Activated naive CD4-positive, alpha-beta T cell treated with anti-CD3 and anti-CD28 coated beads, Interleukin-2, amount 50 U/mL, for 24 hours (primary cell): Measurements from ENCODE around the gene CHST15.
"Not testable (repeated sequence)": the region's sequence is repeated elsewhere in the genome, so short reads cannot be mapped to it uniquely, and the experiment has no call there.

Experiments used
- H3K27ac Mint-ChIP-seq: one replicate; pipeline ENCODE4 v1.8.0; 2021; ENCODE audit warnings: mild to moderate bottlenecking, mixed read lengths
- H3K27me3 Mint-ChIP-seq: one replicate; pipeline ENCODE4 v1.8.0; 2021; ENCODE audit warnings: mixed read lengths
- H3K36me3 Mint-ChIP-seq: one replicate; pipeline ENCODE4 v1.8.0; 2021; ENCODE audit warnings: mixed read lengths
- H3K4me1 Mint-ChIP-seq: one replicate; pipeline ENCODE4 v1.8.0; 2021; ENCODE audit warnings: mixed read lengths
- H3K4me3 Mint-ChIP-seq: one replicate; pipeline ENCODE4 v1.8.0; 2021; ENCODE audit warnings: mild to moderate bottlenecking, mixed read lengths
- H3K9me3 Mint-ChIP-seq: one replicate; pipeline ENCODE4 v1.8.0; 2021; ENCODE audit warnings: mixed read lengths

Gene CHST15

DNA sequence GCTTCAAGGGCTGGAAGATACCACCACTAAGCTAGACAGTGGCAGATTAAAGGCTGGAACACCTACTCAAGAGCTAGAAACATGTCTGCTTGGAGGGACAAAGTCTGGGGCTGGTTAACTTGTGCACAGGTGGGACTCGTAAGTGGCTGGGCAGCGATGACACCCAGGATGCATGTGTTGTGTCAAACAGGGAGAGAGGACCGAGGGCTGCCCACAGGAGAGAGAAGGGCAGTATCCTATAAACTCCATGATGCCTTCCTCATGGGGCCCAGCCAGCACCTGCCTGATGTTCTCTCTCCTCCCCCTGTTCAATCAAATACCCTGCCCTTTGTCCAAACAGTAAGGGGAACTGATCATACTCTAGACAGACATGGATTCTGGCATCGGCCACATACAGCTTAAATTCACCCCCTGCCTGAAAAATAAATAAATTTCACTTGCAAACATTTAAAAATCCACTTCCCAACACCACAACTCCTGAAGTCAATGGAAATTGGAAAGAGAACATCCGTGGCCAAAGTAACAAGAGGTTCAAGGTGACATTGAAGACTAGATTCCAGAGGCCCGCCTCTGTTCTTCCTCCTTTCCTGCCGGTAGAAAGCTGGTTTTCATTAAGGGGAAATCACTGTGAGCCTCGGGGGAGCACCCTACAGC, 50.6 kb downstream of the CHST15 start:
- Mint-ChIP-seq H3K4me3 (no peak overlapping the region), H3K36me3 (no peaks in the 10 kb centered on the region), H3K27me3 (peaks cover 3% of the 10 kb centered on the region), H3K4me1 (no peaks in the 10 kb centered on the region), H3K27ac (no peak overlapping the region), H3K9me3 (peaks cover 4% of the 10 kb centered on the region)

- H3K36me3 Mint-ChIP-seq, result no peaks in the 10 kb centered on the region
- H3K4me1 Mint-ChIP-seq, result no peaks in the 10 kb centered on the region
These were observed 51.5 kb downstream of the CHST15 start for GRCh38 chr10:124041675-124042445.

DNA sequence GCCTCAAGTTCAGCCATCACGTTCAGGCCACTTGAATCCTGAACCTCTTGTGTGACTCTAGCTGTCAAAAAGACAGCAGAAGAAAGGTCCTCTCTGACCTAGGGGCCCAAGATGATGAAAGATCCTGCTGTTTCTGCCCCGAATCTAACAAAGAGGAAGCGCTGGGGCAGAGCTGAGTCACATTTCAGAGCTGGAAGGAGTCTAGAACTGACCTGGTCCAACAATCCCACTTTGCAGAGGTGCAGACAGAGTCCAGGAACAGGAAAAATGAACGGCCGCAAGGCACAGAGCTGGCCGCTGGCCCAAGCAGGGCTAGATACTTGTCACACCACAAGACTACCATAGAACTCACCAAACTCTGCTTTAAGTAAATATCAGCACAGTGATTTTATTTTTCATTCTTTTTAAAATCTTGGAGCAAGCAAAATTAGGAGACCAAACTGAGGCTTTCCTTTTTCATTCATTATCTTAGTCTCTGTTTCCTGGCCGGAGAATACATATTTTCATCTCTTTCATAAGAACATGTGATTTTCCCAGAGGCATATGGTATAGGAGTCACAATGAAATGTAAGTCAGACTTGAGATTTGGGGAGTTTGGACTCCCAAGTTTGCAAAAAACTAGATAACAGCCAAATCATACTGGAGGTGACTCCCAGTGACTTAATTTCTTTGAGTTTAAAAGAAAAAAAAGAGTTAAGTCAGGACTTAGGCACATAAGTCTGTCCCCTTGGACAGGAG, 52.8 kb downstream of the CHST15 start:
- Mint-ChIP-seq H3K36me3 (no peaks in the 10 kb centered on the region), H3K27ac (no peak overlapping the region), H3K4me1 (peaks cover 5% of the 10 kb centered on the region), H3K27me3 (peaks cover 2% of the 10 kb centered on the region), H3K4me3 (no peak overlapping the region), H3K9me3 (peaks cover 4% of the 10 kb centered on the region)

More at GRCh38 chr10:124041675-124042445, 51.5 kb downstream of the CHST15 start:
- Mint-ChIP-seq H3K4me3 (no peak overlapping the region), H3K9me3 (peaks cover 4% of the 10 kb centered on the region), H3K27ac (no peak overlapping the region), H3K27me3 (peaks cover 2% of the 10 kb centered on the region)

- Mint-ChIP-seq H3K4me1 (peaks cover 8% of the 10 kb centered on the region), H3K9me3 (no peaks in the 10 kb centered on the region), H3K36me3 (no peaks in the 10 kb centered on the region), H3K27ac (no peak overlapping the region), H3K4me3 (no peak overlapping the region), H3K27me3 (peaks cover 4% of the 10 kb centered on the region)
These were observed 53.9 kb downstream of the CHST15 start for GRCh38 chr10:124039483-124040013.

- H3K27ac Mint-ChIP-seq, result no peak overlapping the region
- H3K4me1 Mint-ChIP-seq, result peaks cover 8% of the 10 kb centered on the region
- peaks cover 4% of the 10 kb centered on the region for H3K27me3 Mint-ChIP-seq
- no peak overlapping the region for H3K4me3 Mint-ChIP-seq
- H3K36me3 Mint-ChIP-seq, result no peaks in the 10 kb centered on the region
- H3K9me3 Mint-ChIP-seq, result no peaks in the 10 kb centered on the region
These were observed 55.6 kb downstream of the CHST15 start for GRCh38 chr10:124037784-124038183.

DNA sequence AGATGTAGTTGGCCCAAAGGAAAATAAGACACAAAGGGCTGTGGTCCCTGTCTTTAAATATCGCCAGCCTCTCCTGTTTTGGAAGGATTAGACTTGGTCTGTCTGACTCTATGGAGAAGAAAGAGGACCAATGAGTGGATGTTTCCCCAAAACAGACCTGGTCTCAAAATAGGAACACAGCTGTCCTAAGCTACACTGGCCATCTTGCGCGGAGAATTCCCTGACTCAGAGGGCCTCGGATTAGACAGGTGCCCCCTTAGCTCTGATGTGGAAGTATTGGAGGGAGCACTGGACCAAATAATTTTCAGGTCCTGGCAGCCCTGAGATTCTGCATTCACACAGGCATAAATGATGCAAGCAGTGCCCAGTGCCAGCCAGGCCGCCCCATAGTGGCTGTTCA, 56.1 kb downstream of the CHST15 start:
- Mint-ChIP-seq H3K27me3 (peaks cover 4% of the 10 kb centered on the region), H3K27ac (no peak overlapping the region), H3K36me3 (no peaks in the 10 kb centered on the region), H3K4me1 (peaks cover 8% of the 10 kb centered on the region), H3K9me3 (no peaks in the 10 kb centered on the region), H3K4me3 (no peak overlapping the region)

- H3K27ac Mint-ChIP-seq, result no peak overlapping the region
- no peak overlapping the region for H3K4me3 Mint-ChIP-seq
- H3K36me3 Mint-ChIP-seq, result no peaks in the 10 kb centered on the region
- H3K9me3 Mint-ChIP-seq, result no peaks in the 10 kb centered on the region
- peaks cover 8% of the 10 kb centered on the region for H3K4me1 Mint-ChIP-seq
- H3K27me3 Mint-ChIP-seq, result peaks cover 3% of the 10 kb centered on the region
These were observed 56.7 kb downstream of the CHST15 start for GRCh38 chr10:124036746-124037145.

DNA sequence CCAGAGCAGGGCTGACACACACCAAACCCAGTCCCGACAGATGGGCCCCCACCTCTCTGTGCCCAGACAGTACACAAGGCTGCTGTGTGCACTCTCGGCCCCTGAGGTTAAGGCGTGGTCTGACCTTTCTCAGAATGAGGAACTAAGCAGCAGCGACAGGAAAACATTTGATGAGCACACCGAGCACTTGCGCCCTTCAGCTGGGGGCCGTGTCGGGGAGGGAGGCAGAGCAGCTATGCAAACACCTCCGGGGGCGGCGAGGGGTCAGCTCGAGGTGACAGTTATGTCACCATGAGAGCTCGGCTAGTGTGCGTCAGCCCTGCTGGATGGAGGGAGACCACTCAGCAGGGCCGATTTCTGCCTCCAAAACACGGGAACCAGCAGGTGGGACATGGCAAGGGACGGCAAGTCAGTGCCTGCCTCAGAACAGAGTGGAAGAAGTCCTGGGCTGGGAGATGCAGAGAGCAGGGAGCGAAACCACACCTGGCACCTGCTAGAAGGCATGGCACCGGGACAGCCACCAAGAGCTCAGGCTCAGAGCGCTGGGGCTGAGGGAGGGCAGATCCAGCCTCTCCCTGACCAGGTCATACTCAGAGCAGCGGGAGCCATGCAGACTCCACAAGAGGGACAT, 57.4 kb downstream of the CHST15 start:
- Mint-ChIP-seq H3K4me3 (no peak overlapping the region), H3K27ac (no peak overlapping the region), H3K4me1 (peaks cover 8% of the 10 kb centered on the region), H3K27me3 (peaks cover 2% of the 10 kb centered on the region), H3K36me3 (no peaks in the 10 kb centered on the region), H3K9me3 (no peaks in the 10 kb centered on the region)

- Mint-ChIP-seq H3K36me3 (no peaks in the 10 kb centered on the region), H3K27me3 (peaks cover 2% of the 10 kb centered on the region), H3K4me3 (no peak overlapping the region), H3K27ac (no peak overlapping the region), H3K9me3 (no peaks in the 10 kb centered on the region), H3K4me1 (peaks cover 8% of the 10 kb centered on the region)
These were observed 58.0 kb downstream of the CHST15 start for GRCh38 chr10:124035306-124035927.

GRCh38 chr10:124034576-124035305, 58.7 kb downstream of the CHST15 start:
- H3K27me3 Mint-ChIP-seq, H3K9me3 Mint-ChIP-seq, H3K4me1 Mint-ChIP-seq, H3K27ac Mint-ChIP-seq, H3K36me3 Mint-ChIP-seq, H3K4me3 Mint-ChIP-seq: not testable (repeated sequence)

GRCh38 chr10:124033887-124034218, 59.5 kb downstream of the CHST15 start:
- Mint-ChIP-seq H3K27me3 (peaks cover 3% of the 10 kb centered on the region), H3K4me3 (no peak overlapping the region), H3K4me1 (peaks cover 8% of the 10 kb centered on the region), H3K27ac (no peak overlapping the region), H3K9me3 (no peaks in the 10 kb centered on the region), H3K36me3 (no peaks in the 10 kb centered on the region)

GRCh38 chr10:124032971-124033886, 60.2 kb downstream of the CHST15 start:
- no peaks in the 10 kb centered on the region for H3K36me3 Mint-ChIP-seq
- H3K27ac Mint-ChIP-seq, result no peak overlapping the region
- H3K4me3 Mint-ChIP-seq, result no peak overlapping the region
- peaks cover 8% of the 10 kb centered on the region for H3K4me1 Mint-ChIP-seq
- H3K9me3 Mint-ChIP-seq, result no peaks in the 10 kb centered on the region
- peaks cover 3% of the 10 kb centered on the region for H3K27me3 Mint-ChIP-seq

DNA sequence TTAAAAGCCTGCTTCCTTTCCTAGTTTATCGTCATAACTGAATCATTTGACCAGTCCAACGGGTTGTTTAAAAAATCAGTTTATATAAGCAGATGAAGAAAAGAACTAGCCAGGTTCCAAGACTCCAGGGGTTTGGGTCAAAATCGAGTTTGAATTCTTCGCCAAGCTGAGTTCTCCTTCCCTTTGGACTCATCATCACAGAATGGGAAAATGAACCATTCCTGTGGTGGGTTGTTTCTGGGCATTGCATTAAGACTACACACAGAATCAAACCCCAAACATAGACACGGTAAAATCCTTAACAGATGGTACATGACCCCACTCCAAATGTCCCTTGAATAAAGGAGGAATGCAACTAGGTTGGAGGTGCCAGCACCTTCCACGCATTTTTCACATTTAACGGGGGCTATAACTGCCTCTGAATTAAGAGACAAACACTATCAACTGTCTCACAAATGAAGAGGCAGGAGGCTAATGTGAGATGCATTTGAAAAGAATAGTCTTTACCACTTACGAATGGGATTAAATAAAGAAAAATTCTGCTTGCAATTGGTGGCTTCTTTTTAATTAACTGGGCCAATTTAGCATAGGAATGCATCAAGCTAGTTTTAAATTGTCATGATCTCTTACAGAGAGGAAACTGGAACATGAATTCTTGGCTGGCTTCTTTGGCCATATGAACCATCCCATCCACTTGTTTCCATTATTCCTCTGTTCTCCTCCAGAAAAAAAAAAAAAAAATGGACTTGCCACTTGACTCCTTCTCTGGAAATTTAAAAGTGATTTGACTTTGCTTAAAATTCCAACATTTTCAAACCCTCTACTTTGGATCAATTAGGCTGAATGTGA, 61.1 kb downstream of the CHST15 start:
- Mint-ChIP-seq H3K4me1 (peaks cover 8% of the 10 kb centered on the region), H3K27ac (no peak overlapping the region), H3K9me3 (no peaks in the 10 kb centered on the region), H3K36me3 (no peaks in the 10 kb centered on the region), H3K27me3 (peaks cover 6% of the 10 kb centered on the region), H3K4me3 (no peak overlapping the region)
